Measurements from ENCODE around the gene UBE2J2. TPM values are rescaled to one million over a fixed set of nuclear protein-coding genes. Genes with fewer than 3 reads are reported as not detected.

UBE2J2 gene
- total RNA-seq, 4 donors from 2014 or later = 9.5 to 66.1 (median 49.8) TPM

DNA sequence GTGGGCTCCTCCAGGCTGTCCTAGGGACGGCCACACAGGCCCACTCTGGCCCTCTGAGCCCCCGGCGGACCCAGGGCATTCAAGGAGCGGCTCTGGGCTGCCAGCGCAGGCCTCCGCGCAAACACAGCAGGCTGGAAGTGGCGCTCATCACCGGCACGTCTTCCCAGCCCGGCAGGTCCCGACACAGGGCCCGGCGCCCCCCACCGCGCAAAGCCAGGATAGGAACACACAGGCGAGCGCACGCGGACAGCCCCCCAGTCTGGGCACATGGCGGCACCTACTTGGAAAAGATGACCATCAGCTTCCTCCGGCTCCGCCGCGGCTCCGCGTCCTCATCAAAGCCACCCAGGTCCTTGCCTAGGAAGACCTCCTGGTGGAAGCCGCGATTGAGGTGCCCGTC lies 45.5 kb downstream of the UBE2J2 start:
- intact Hi-C loops (cut with DNase I; ENCODE audit: low total_unique reads) = no loop called here
- H3K27me3 ChIP-seq = no peaks in the 10 kb centered on the region
- DNase-seq = no peak

GRCh38 chr1:1227386-1227785 lies 46.3 kb downstream of the UBE2J2 start:
- TF ChIP-seq POLR2A (IDR thresholded peaks at IDR 0.05) = no peak
- TF ChIP-seq, protein P1, sequence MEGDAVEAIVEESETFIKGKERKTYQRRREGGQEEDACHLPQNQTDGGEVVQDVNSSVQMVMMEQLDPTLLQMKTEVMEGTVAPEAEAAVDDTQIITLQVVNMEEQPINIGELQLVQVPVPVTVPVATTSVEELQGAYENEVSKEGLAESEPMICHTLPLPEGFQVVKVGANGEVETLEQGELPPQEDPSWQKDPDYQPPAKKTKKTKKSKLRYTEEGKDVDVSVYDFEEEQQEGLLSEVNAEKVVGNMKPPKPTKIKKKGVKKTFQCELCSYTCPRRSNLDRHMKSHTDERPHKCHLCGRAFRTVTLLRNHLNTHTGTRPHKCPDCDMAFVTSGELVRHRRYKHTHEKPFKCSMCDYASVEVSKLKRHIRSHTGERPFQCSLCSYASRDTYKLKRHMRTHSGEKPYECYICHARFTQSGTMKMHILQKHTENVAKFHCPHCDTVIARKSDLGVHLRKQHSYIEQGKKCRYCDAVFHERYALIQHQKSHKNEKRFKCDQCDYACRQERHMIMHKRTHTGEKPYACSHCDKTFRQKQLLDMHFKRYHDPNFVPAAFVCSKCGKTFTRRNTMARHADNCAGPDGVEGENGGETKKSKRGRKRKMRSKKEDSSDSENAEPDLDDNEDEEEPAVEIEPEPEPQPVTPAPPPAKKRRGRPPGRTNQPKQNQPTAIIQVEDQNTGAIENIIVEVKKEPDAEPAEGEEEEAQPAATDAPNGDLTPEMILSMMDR (IDR thresholded peaks at IDR 0.05) = no peak
- Histone ChIP-seq H3K9me3 (no peaks in the 10 kb centered on the region), H3K4me3 (no peak overlapping the region), H3K27ac (no peak overlapping the region), H3K36me3 (no peaks in the 10 kb centered on the region), H3K27me3 (no peaks in the 10 kb centered on the region), H3K4me1 (peaks cover 0 to 16% of the 10 kb centered on the region in 2 donors)
- DNase-seq = no peak
- intact Hi-C loops (cut with DNase I; ENCODE audit: low total_unique reads) = no loop called here

More for the DNA sequence above, 45.5 kb downstream of the UBE2J2 start:
- H3K27ac ChIP-seq = no peak overlapping the region
- H3K4me1 ChIP-seq = peaks cover 0 to 24% of the 10 kb centered on the region in 2 donors
- no peaks in the 10 kb centered on the region for H3K36me3 ChIP-seq
- no peak overlapping the region for H3K4me3 ChIP-seq
- no peaks in the 10 kb centered on the region for H3K9me3 ChIP-seq
- TF ChIP-seq, protein P1 (IDR thresholded peaks at IDR 0.05) = no peak
- TF ChIP-seq POLR2A (IDR thresholded peaks at IDR 0.05) = no peak

DNA sequence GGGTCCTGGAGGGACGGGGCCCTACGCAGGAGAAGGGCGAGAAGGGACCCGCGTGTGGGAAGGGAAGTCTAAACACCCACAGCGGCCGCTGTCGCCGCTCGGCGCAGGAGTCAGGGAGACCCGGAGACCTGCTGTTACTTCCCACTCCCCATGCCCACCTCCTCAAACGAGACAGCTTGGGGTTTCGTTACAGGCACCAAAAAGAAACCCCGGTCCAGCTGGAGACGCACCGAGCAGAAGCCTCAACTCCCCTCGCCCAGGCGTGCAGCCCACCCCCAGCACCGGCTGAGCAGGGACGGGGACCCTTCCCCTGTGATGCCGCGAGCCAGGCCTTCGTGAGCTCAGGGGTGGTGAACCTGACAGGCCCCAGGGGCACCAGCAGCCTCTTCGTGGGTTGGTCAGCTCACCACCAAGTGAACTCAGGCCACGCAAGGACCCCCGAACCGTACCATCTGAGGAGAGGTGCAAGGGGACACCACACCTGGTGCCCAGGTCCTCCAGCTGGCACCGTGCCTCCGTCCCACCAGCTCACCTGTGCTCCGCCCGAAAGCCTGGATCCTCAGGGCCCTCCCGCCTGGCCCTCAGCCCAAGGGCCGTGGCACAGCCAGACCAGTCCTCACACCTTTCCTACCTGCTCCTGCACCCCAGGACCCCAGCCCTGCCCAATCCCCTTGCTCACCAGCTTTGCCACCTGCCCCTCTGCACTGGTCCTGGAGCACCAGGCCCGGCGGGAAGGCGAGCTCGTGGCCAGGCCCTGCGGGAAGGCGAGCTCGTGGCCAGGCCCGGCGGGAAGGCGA lies 46.9 kb downstream of the UBE2J2 start:
- Histone ChIP-seq H3K4me1 (peaks cover 0 to 15% of the 10 kb centered on the region in 2 donors), H3K27me3 (no peaks in the 10 kb centered on the region), H3K9me3 (no peaks in the 10 kb centered on the region), H3K36me3 (no peaks in the 10 kb centered on the region), H3K4me3 (no peak overlapping the region), H3K27ac (no peak overlapping the region)
- TF ChIP-seq, protein P1 (IDR thresholded peaks at IDR 0.05) = no peak
- TF ChIP-seq POLR2A (IDR thresholded peaks at IDR 0.05) = no peak
- intact Hi-C loops (cut with DNase I; ENCODE audit: low total_unique reads) = no loop called here
- no peak for DNase-seq

- Histone ChIP-seq H3K27me3 (no peaks in the 10 kb centered on the region), H3K4me1 (peaks cover 0 to 15% of the 10 kb centered on the region in 2 donors), H3K9me3 (no peaks in the 10 kb centered on the region), H3K4me3 (no peak overlapping the region), H3K27ac (no peak overlapping the region), H3K36me3 (no peaks in the 10 kb centered on the region)
- DNase-seq = no peak
- intact Hi-C loops (cut with DNase I; ENCODE audit: low total_unique reads) = no loop called here
- no peak for TF ChIP-seq POLR2A (IDR thresholded peaks at IDR 0.05)
- TF ChIP-seq, protein P1 (IDR thresholded peaks at IDR 0.05) = no peak
Measured at GRCh38 chr1:1225913-1226312, 47.7 kb downstream of the UBE2J2 start.

DNA sequence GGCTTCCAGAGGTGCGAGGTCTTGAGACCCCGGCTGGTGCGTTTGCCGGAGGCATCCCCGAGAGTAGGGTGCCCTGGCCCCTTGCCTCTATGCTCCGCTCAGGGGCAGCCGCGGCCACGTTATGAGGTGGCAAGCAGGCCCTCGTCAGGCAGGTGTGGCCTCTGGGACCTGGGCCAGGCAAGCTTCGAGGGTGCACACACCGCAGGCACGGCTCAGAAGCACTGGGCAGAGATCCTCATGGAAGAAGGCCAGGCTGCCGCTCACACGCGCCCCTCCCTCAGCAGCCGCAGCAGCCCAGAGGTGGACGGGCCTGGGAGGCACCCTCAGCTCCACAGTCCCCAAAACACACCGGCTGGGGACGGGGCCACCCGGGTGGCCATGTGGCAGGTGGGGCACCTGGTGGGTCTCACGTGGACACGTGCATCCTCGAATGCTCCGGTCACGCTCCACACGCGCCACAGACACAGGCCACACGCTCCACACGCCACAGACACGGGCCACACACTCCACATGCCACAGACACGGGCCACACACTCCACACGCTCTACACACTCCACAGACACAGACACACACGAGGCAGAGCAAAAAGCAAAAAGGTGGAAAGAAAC lies 48.3 kb downstream of the UBE2J2 start:
- Histone ChIP-seq H3K9me3 (no peaks in the 10 kb centered on the region), H3K27me3 (no peaks in the 10 kb centered on the region), H3K36me3 (no peaks in the 10 kb centered on the region), H3K27ac (no peak overlapping the region), H3K4me3 (no peak overlapping the region), H3K4me1 (peaks cover 0 to 11% of the 10 kb centered on the region in 2 donors)
- TF ChIP-seq POLR2A (IDR thresholded peaks at IDR 0.05) = no peak
- TF ChIP-seq, protein P1 (IDR thresholded peaks at IDR 0.05) = no peak
- no peak for DNase-seq
- intact Hi-C loops (cut with DNase I; ENCODE audit: low total_unique reads) = no loop called here
